Psoas muscle (tissue), 8 donors: Measurements from ENCODE around the gene CELF2. TPM values are rescaled to one million over a fixed set of nuclear protein-coding genes. Genes with fewer than 3 reads are reported as not detected.

Experiments used
- ATAC-seq, 4 donors: fragments of 200-7000 bp; cut with Tn5 transposase; one replicate each; pipeline ENCODE4 v1.9.1; 2020; ENCODE audit warnings: moderate library complexity in 3 of 4, mild to moderate bottlenecking in 2 of 4
- DNase-seq, 2 donors: peaks; one replicate each; pipeline ENCODE4 v3.0.0-alpha.2; 2020
- H3K27ac ChIP-seq: fragments of 200-600 bp; one replicate; pipeline ENCODE4 v1.8.0; 2022
- H3K27me3 ChIP-seq, 3 donors: fragments of 200-600 bp in 1 of 3; one replicate each; pipeline versions ENCODE4 v1.6.1 to v1.8.0; 2013 to 2022; ENCODE audit warnings: low read length in 2 of 3, mild to moderate bottlenecking in 2 of 3, moderate library complexity in 1 of 3; ENCODE audit not compliant: insufficient read depth in 3 of 3
- H3K36me3 ChIP-seq, 2 donors: fragments of 200-600 bp in 1 of 2; one replicate each; pipeline versions ENCODE4 v1.6.1 to v1.8.0; 2013 to 2022; ENCODE audit warnings: low read depth in 1 of 2, mild to moderate bottlenecking in 1 of 2, moderate library complexity in 1 of 2; ENCODE audit not compliant: insufficient read depth in 1 of 2
- H3K4me1 ChIP-seq: fragments of 200-600 bp; one replicate; pipeline ENCODE4 v1.8.0; 2022
- H3K4me3 ChIP-seq: fragments of 200-600 bp; one replicate; pipeline ENCODE4 v1.8.0; 2022; ENCODE audit warnings: mild to moderate bottlenecking
- H3K9me3 ChIP-seq: fragments of 200-600 bp; one replicate; pipeline ENCODE4 v1.8.0; 2022
- CTCF ChIP-seq: fragments of 200-600 bp; IDR thresholded peaks from one replicate; pipeline ENCODE4 v1.8.0; 2022; ENCODE audit warnings: antibody characterized with exemption
- WGBS, 3 donors: extraction: QIAGEN DNeasy Blood & Tissue Kit; methylation state at CpG; one replicate each; pipeline versions ENCODE4 v1.1.6 to v1.1.7; 2013; 5-methylcytosine and 5-hydroxymethylcytosine counted together
- intact Hi-C, 2 donors: fragments of 100-400 bp; cut with DNase I; formaldehyde crosslinking; loops; one replicate each; pipeline versions ENCODE4 v1.11.0 to v1.14.2; 2022
- polyA plus RNA-seq, 3 donors: library from polyadenylated mRNA; stranded (reverse); fragments of 200-250 nt; gene quantifications; one replicate each; pipeline ENCODE4 v1.2.3, GENCODE V29; 2013
- total RNA-seq, 4 donors: library from RNA; stranded (reverse); fragmentation: NEBNext Ultra II Directional in 2 of 4; extraction: Animal tissue kit (Norgen Biotek cat#: 25700) in 2 of 4; gene quantifications; one replicate each; pipeline versions ENCODE4 v1.2.1 to v1.2.4, GENCODE V29; 2021 to 2023
- donor health status: healthy with polysubstance abuse.
- donor health status: DM: no; HTN: no; CAD: no; lungs with moderate emphysema.
- donor health status: Bipolar disorder and iron deficiency.
- donor health status: healthy.
- donor health status: DM: yes; HTN: yes; CAD: no.
- donor health status: DM: no; HTN: no; CAD: no.
- donor health status: DM: no; HTN: no; CAD: no.
- donor health status: DM: yes; HTN: yes; CAD: no.

The CELF2 gene
- total and polyA plus RNA-seq, 7 donors: 9.8 to 47.8 (median 29.0) TPM

- no peak overlapping the region for H3K27ac ChIP-seq
- H3K27me3 ChIP-seq: no peaks in the 10 kb centered on the region
- no peaks in the 10 kb centered on the region for H3K9me3 ChIP-seq
- intact Hi-C loops: no loop called here
- peaks cover 34% of the 10 kb centered on the region for H3K4me1 ChIP-seq
- 76 to 81% (median 79%) methylated on average over 5 of the region's 5 CpGs for WGBS, 3 donors
- TF ChIP-seq CTCF: no peak
- no peaks in the 10 kb centered on the region for H3K36me3 ChIP-seq
- no peak for ATAC-seq
- H3K4me3 ChIP-seq: no peak overlapping the region
- DNase-seq: no peak
These were observed 125.6 kb downstream of the CELF2 start for GRCh38 chr10:11143242-11143641.

- TF ChIP-seq CTCF: no peak
- ATAC-seq: no peak
- no peaks in the 10 kb centered on the region for H3K27me3 ChIP-seq
- H3K9me3 ChIP-seq: no peaks in the 10 kb centered on the region
- H3K36me3 ChIP-seq: no peaks in the 10 kb centered on the region
- intact Hi-C loops: no loop called here
- 78 to 82% (median 81%) methylated on average over 11 of the region's 11 CpGs for WGBS, 3 donors
- H3K27ac ChIP-seq: no peak overlapping the region
- no peak for DNase-seq
- H3K4me1 ChIP-seq: peaks cover 50% of the 10 kb centered on the region
- no peak overlapping the region for H3K4me3 ChIP-seq
These were observed 127.2 kb downstream of the CELF2 start for GRCh38 chr10:11144626-11145494.

GRCh38 chr10:11145495-11145855, 127.8 kb downstream of the CELF2 start:
- Histone ChIP-seq H3K9me3 (no peaks in the 10 kb centered on the region), H3K36me3 (no peaks in the 10 kb centered on the region), H3K27ac (no peak overlapping the region), H3K4me1 (peaks cover 56% of the 10 kb centered on the region), H3K4me3 (no peak overlapping the region), H3K27me3 (no peaks in the 10 kb centered on the region)
- TF ChIP-seq CTCF: no peak
- WGBS, 3 donors: 63 to 70% (median 66%) methylated on average over 3 of the region's 3 CpGs
- intact Hi-C loops: no loop called here
- DNase-seq (no peak), ATAC-seq (peak in 1 of 4 donors; percentile 15)

GRCh38 chr10:11146402-11147171, 128.9 kb downstream of the CELF2 start:
- intact Hi-C loops: no loop called here

More at GRCh38 chr10:11146402-11147171, 128.9 kb downstream of the CELF2 start:
- ATAC-seq (no peak), DNase-seq (no peak)
- peaks cover 66% of the 10 kb centered on the region for H3K4me1 ChIP-seq
- no peaks in the 10 kb centered on the region for H3K36me3 ChIP-seq
- no peak overlapping the region for H3K27ac ChIP-seq
- H3K27me3 ChIP-seq: no peaks in the 10 kb centered on the region
- WGBS, 3 donors: 57 to 75% (median 59%) methylated on average over 6 of the region's 6 CpGs
- TF ChIP-seq CTCF: no peak
- no peak overlapping the region for H3K4me3 ChIP-seq
- H3K9me3 ChIP-seq: no peaks in the 10 kb centered on the region
